ENCODE measurements around the gene HSD17B14. TPM values are rescaled to one million over a fixed set of nuclear protein-coding genes. Genes with fewer than 3 reads are reported as not detected.

HSD17B14 gene
- total RNA-seq, 1 experiment from 2014 or later: 3.9 TPM

DNA sequence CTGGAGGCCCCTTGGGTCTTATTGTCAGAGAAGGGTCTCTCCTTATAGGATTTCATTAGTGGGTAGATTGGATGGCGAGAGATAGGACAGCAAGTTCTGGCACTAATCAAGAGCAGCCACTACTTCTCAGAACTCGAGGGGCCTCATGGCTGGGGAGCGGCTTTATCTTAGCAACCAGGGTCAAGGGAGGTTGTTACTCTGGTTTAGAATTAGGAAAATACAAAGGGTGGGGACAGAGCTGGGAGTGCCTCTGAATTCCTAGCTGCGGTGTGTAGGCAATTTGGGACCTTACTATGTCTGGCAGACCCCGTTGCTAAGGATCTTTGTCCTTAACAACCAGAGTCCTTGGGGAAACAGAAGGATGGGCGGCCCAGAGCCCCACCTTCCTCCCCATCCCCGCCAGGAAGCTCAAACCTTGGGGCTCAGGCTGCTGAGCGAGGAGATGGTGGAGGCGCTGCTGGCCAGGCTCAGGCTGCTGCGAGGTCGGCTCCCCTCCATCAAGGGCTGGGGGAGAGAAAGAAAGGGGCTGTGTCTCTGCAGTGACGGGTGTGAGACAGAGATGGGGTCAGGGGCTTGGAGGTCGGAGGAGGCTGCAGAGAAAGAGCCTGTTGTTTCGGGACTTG is 30.9 kb upstream of the HSD17B14 start:
- intact Hi-C loops (cut with micrococcal nuclease): no loop called here
- Histone ChIP-seq H2AFZ (ENCODE audit: low read depth, low read length, poor library complexity, severe bottlenecking) (no peak overlapping the region), H3K79me2 (ENCODE audit: insufficient read depth, low read length) (peaks cover under 1% of the 10 kb centered on the region), H3K9me2 (ENCODE audit: insufficient read depth) (no peaks in the 10 kb centered on the region), H3K9me3 (ENCODE audit: control insufficient read depth in 1 of 2, insufficient read depth in 1 of 2, low read depth in 1 of 2, low read length in 2 of 2) (no peaks in the 10 kb centered on the region), H3K27ac (ENCODE audit: low read depth, low read length) (no peak overlapping the region), H3K4me3 (replicated peaks in 1 of 2; ENCODE audit: low read depth in 1 of 2, low read length in 2 of 2) (peak overlapping the region in 1 of 2 experiments; percentile 51; a peak in 1 of 4 replicates), H3K4me1 (ENCODE audit: control insufficient read depth in 1 of 2, insufficient read depth in 2 of 2, low read length in 2 of 2) (peaks cover 27 to 43% of the 10 kb centered on the region in 2 experiments), H3K9ac (ENCODE audit: low read length) (peak overlapping the region; percentile 56; the same call in 1 of the 2 replicates), H3K36me3 (ENCODE audit: control insufficient read depth in 1 of 2, insufficient read depth in 2 of 2, low read length in 2 of 2) (no peaks in the 10 kb centered on the region), H3K27me3 (ENCODE audit: insufficient read depth, low read length) (no peaks in the 10 kb centered on the region), H4K20me1 (ENCODE audit: insufficient read depth) (no peaks in the 10 kb centered on the region), H3K4me2 (ENCODE audit: low read length) (peak overlapping the region; percentile 79)
- POLR2A ChIA-PET: no interaction called here
- RAD21 ChIA-PET (ENCODE audit: low non-redundant PET in 1 of 2, low total read pairs in 2 of 2, uncharacterized antibody in 2 of 2, unreplicated experiment in 2 of 2): no interaction called here
- DNase-seq (ENCODE audit: low read depth, low spot score): no peak
- no peak for ATAC-seq
- CTCF ChIA-PET: no interaction called here
- no TSS peak for BruUV-seq (replicated peaks)
- TF ChIP-seq ELF1 (IDR thresholded peaks at IDR 0.05; ENCODE audit: borderline replicate concordance, low read depth) (no peak), REST (IDR thresholded peaks at IDR 0.05; ENCODE audit: low read depth) (no peak), POLR2AphosphoS5 (IDR thresholded peaks at IDR 0.05; ENCODE audit: low read depth, low read length) (no peak), CBX3 (IDR thresholded peaks at IDR 0.05; ENCODE audit: low read depth) (no peak), TCF7L2 (IDR thresholded peaks at IDR 0.05; ENCODE audit: borderline replicate concordance, extremely low read depth, insufficient read depth, insufficient read length) (no peak)

DNA sequence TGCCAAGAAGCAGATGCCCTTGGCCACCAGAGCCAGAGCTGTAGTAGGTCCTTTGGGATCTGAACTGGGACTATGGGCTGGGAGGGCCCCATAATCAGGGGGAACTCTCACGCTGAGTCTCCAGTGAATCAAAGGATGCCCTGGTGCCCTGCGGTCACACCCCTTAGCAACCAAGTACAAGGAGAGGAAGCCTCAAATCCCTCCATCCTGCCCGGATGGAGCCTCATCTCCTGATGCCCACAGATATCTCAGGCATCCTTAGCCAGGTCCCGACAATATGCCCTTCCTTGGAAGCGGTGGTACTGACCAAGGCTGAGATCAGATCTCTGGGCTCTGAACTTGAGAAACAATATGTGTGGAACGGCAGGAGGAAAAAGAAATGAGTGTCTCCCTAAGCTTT is 30.4 kb upstream of the HSD17B14 start:
- Histone ChIP-seq H3K27ac (ENCODE audit: low read depth, low read length) (no peak overlapping the region), H3K4me3 (replicated peaks in 1 of 2; ENCODE audit: low read depth in 1 of 2, low read length in 2 of 2) (no peak overlapping the region), H3K9me3 (ENCODE audit: control insufficient read depth in 1 of 2, insufficient read depth in 1 of 2, low read depth in 1 of 2, low read length in 2 of 2) (no peaks in the 10 kb centered on the region), H3K9ac (ENCODE audit: low read length) (no peak overlapping the region), H3K9me2 (ENCODE audit: insufficient read depth) (no peaks in the 10 kb centered on the region), H2AFZ (ENCODE audit: low read depth, low read length, poor library complexity, severe bottlenecking) (no peak overlapping the region), H3K4me1 (ENCODE audit: control insufficient read depth in 1 of 2, insufficient read depth in 2 of 2, low read length in 2 of 2) (peaks cover 27 to 39% of the 10 kb centered on the region in 2 experiments), H3K4me2 (ENCODE audit: low read length) (no peak overlapping the region), H4K20me1 (ENCODE audit: insufficient read depth) (no peaks in the 10 kb centered on the region), H3K36me3 (ENCODE audit: control insufficient read depth in 1 of 2, insufficient read depth in 2 of 2, low read length in 2 of 2) (no peaks in the 10 kb centered on the region), H3K79me2 (ENCODE audit: insufficient read depth, low read length) (no peaks in the 10 kb centered on the region), H3K27me3 (ENCODE audit: insufficient read depth, low read length) (no peaks in the 10 kb centered on the region)
- intact Hi-C loops (cut with micrococcal nuclease): no loop called here
- POLR2A ChIA-PET: no interaction called here
- BruUV-seq (replicated peaks): no TSS peak
- RAD21 ChIA-PET (ENCODE audit: low non-redundant PET in 1 of 2, low total read pairs in 2 of 2, uncharacterized antibody in 2 of 2, unreplicated experiment in 2 of 2): no interaction called here
- no peak for ATAC-seq
- CTCF ChIA-PET: no interaction called here
- no peak for DNase-seq (ENCODE audit: low read depth, low spot score)
- no peak for TF ChIP-seq YY1 (IDR thresholded peaks at IDR 0.05; ENCODE audit: extremely low read depth, insufficient replicate concordance, low read depth, low read length)
- TF ChIP-seq RAD21 (IDR thresholded peaks at IDR 0.05; ENCODE audit: low read depth): no peak
- no peak for TF ChIP-seq TCF7L2 (IDR thresholded peaks at IDR 0.05; ENCODE audit: borderline replicate concordance, extremely low read depth, insufficient read depth, insufficient read length)
- TF ChIP-seq CEBPB (IDR thresholded peaks at IDR 0.05; ENCODE audit: low read depth): no peak
- TF ChIP-seq CTCF (IDR thresholded peaks at IDR 0.05 in 2 of 3, conservative IDR thresholded peaks at IDR 0.05 in 1 of 3; ENCODE audit: borderline replicate concordance in 1 of 3, insufficient read depth in 1 of 3, low read depth in 2 of 3, low read length in 2 of 3): no peak
- no peak for TF ChIP-seq ZNF274 (IDR thresholded peaks at IDR 0.05; ENCODE audit: low read depth, low read length)
- no peak for TF ChIP-seq EZH2phosphoT487 (IDR thresholded peaks at IDR 0.05; ENCODE audit: borderline replicate concordance)
- no peak for TF ChIP-seq SP1 (IDR thresholded peaks at IDR 0.05; ENCODE audit: low read depth)
- no peak for TF ChIP-seq SIN3A (IDR thresholded peaks at IDR 0.05; ENCODE audit: low read depth)
- TF ChIP-seq, protein P1, sequence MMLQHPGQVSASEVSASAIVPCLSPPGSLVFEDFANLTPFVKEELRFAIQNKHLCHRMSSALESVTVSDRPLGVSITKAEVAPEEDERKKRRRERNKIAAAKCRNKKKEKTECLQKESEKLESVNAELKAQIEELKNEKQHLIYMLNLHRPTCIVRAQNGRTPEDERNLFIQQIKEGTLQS (IDR thresholded peaks at IDR 0.05): no peak
- TF ChIP-seq SRF (IDR thresholded peaks at IDR 0.05; ENCODE audit: low read depth): no peak

All from HCT116 (cell line).